Left hindlimb (tissue), 1 donor: Measurements from ENCODE around the gene ERMARD.
"Not testable (repeated sequence)": the region's sequence is repeated elsewhere in the genome, so short reads cannot be mapped to it uniquely, and the experiment has no call there.

Experiments
- DNase-seq: peaks from one replicate; pipeline ENCODE4 v3.0.0-alpha.2; 2018

The ERMARD gene

DNA sequence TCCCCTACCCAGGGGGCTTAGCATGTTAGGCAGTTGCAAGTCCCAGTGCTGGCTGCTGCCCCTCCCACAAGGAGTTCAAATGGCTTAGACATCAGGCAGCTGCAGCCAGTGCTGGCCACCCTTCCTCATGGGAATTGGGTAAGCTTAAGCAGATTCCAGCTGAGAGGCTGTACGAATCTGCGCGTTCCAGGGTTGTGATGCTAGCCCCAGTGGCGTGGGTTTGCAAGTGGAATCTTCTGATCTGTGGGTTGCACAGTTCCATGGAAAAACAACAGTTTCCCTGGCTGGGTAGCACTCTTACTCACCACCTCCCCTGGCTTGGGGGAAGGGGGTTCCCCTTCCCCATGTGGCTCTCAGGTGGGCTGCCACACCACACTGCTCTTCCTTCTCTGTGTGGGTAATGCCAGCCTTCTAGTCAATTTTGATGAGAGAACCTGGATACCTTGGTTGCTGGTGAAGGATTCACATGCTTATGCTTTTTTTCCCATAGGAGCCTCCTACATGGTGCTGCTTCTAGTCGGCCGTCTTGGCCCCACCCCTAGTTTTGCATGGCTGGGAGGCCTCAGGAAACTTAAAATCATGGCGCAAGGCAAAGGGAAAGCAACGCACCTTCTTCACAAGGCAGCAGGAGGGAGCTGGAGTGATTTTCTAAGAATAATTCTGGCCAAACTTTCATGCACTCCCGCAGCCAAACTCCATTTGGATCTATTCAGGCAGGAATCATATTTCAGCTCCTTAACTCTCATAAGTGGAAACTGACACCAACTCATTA lies 13.0 kb upstream of the ERMARD start:
- no peak for DNase-seq

DNA sequence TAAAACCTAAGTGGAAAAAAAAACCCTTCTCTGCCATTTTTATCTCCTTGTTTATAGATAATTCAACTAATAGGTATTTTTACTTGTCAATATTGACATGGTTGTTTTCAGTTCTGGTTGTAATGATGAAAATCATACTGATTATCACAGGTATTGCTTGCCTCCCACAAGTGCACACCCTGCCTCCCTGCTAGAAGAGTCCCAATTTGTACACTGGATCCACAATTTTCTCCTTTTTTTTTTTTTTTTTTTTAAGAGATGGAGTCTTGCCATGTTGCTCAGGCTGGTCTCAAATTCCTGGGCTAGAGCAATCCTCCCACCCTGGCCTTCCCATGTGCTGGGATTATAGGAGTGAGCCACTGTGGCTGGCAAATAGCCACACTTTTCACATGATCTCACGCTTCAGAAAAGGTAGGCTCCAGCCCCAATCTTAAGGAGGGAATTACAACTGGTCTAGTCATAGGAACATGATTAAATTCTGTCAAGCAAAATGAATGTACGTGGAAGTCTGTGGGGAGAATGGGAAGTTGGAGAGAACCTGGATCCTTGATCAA lies 12.4 kb upstream of the ERMARD start:
- no peak for DNase-seq

DNA sequence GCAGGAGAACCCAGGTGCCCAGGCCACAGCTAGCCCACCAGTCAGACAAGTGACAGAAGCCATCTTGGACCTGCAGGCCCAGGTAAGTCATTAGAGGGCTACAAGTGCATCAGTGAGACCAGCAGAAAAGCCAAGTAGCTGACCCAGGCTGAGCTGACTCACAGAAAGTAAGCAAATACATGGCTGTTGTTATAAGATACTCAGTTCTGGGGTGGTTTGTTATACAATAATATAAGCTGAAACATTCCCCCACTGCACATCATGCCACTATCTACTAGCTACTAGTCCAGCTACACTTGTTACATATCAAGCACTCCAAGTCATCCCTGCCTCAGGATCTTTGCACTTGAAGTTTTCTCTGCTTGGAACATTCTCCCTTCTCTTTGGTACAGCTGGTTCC lies 10.1 kb upstream of the ERMARD start:
- no peak for DNase-seq

DNA sequence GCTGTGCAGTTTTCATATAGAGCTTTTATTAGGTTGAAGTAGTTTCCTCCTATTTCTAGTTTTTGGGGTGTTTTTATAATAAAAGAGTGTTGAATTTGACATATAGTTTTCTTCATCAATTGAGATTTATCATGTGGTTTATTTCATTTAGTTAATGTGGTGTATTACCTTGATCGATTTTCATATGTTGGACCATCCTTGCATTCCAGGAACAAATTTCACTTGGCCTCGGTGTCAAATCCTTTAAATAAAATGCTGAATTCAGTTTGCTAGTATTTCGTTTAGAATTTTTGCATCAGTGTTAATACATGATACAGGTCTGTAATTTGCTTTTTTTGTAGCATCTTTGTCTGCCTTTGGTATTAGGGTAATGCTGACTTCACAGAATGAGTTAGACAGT lies 6.0 kb upstream of the ERMARD start:
- no peak for DNase-seq

DNA sequence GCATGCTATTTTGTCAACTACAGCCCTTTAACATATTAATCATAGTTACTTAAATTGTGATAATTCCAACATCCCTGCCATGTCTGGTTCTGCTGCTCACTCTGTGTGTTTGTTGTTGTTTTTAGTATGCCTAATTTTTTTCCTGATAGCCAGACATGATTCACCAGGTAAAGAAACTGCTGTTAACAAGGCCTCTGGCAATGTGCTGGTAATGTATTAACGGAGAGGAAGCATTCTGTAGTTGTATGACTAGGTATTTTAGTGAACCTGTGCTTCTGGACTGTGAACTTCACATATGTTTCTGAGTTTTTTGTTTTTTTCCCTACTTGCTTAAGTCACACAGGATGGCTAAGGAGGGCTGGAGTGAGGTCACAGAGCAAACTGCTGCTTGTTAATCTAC lies 4.9 kb upstream of the ERMARD start:
- no peak for DNase-seq

DNA sequence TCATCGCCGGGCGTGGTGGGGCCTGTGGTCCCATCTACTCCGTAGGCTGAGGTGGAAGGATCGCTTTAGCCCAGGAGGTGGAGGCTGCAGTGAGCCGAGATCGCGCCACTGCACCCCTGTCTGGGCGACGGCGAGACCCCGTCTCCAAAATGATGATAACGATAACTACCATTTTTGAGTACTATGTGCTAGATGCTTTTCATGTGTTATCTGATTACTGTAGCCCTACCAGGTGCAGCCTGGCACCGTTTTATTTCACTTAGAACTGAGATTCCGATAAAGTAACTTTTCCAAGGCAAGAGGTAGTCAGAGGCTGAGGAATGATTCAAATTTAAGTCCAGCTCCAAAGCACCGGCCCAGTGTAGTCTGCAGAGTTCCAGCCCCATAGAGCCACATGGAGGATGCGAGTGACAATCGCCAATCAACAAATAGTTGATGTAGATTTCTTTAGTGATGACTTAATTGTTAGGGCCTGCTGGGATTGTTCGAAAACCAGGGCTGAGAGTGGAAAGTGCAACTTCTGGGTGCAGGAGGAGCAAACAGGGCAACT lies 727 bp downstream of the ERMARD start:
- no peak for DNase-seq

DNA sequence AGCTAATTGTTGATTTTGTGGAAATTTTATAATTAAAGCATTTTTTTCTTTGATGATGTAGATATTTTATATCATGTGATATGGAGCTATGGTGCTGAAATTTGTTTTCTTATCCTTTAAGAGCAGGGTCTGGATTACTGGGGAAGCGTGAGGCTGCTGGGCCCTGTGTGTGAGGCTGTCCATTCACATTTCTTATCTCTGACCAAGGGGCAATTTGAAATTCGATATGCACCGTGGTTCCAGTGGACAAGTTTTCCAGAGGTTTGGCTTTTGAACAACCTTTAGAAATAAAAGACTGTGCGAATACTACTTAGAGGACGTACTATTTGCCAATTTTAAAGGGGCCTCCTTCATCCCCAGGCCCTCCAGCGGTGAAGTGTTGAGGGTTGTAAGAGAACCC lies 3.7 kb downstream of the ERMARD start:
- DNase-seq = no peak

DNA sequence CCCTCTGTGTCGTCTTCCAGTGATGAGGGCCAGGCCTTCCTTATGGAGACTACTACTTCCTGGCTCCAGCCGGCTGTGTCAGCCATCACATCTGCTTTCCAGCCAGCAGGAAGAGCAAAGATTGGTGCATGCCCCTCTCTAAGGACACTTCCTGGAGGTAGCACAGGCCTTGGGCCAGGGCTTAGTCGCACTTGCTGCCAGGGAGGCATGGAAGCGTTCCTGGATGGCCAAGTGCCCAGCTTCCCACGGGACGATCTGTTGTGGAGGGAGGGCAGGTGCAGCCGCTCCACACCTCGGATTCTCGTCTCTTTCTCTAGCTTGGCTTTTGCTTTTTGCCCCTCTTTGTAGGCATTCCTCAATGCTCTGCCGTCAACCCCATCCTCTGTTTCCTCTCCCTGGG lies 11.9 kb downstream of the ERMARD start:
- no peak for DNase-seq

DNA sequence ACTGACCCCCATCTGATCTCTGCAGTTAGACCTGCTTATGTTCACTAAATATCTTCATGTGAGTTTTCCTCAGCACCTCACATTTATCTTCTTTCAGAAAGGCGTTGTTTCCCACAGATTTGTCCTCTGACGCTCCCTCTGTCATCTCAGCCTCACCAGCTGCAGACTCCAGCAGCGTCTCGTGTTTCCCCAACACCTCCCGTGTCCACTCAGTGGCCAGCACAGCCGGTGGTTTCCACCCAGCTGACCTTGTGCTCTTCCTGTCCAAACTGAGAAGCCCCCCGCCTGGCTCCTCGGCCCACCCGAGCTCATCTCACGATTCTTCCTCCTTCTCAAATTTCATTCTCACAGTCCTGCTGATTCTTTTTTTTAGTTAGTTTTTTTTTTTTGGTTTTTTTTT lies 12.5 kb downstream of the ERMARD start:
- no peak for DNase-seq

DNA sequence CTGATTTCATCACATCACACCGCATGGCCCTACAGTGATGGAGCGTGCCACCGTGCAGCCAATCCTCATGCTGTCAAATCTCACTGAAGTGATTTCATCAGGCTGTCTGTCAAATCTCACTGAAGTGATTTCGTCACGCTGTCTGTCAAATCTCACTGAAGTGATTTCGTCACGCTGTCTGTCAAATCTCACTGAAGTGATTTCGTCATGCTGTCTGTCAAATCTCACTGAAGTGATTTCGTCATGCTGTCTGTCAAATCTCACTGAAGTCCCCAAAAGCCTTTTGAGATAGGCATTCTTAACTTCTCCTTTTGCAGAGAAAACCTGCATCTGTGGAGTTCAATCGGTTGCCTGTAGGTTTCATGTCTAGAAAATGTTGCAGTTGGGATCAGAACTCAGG lies 14.4 kb downstream of the ERMARD start:
- not testable (repeated sequence) for DNase-seq

DNA sequence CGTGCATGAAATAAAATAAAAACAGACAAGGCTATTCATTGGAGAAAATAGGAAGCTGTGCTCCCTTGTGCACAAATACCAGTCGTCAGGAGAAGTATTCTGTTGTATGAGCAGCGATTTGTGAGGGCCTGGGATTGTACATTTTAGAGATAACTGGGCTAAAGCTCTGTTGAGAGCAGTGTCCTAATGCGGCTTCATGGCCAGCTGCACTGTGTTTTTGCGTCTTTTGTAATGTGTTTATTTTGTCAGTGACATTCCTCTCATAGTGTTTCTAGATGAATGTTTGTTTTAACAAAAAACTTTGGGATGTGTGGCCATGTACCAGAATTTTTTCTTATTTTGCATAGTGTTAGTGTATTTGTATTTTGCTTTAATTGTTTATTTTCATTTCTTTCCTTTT lies 14.8 kb downstream of the ERMARD start:
- no peak for DNase-seq

DNA sequence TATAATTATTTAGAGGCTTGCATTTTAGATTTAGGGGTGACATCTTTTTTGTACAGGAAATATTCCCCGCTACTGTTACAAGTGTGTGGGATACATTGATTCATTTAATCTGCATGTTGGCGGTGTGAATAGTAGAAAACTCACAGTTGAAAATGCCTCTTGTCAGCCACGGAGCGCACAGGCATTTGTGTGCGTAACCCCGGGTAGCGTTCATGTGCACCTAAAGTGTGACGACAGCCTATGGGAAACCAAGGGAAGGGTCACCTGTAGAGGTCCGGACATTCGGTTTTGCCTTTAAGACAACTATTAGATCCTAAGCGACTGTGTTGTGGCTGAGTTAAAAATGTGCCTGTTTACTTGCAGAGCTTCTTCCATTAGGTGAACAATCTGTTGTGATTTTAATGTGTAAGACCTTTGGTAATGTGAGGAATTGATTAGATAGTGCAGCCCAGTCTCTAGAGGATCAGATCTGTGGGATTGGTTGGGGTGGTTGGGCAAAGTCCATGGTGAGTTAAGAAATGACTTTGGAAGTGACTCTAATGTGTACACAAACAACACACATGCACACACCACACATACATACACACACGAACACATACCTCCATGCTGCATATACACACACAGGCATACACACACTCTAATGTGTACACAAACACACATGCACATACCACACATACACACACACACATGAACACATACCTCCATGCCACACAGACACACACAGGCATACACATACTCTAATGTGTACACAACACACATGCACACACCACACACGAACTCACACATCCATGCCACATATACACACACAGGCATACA lies 15.7 kb downstream of the ERMARD start:
- DNase-seq = no peak

DNA sequence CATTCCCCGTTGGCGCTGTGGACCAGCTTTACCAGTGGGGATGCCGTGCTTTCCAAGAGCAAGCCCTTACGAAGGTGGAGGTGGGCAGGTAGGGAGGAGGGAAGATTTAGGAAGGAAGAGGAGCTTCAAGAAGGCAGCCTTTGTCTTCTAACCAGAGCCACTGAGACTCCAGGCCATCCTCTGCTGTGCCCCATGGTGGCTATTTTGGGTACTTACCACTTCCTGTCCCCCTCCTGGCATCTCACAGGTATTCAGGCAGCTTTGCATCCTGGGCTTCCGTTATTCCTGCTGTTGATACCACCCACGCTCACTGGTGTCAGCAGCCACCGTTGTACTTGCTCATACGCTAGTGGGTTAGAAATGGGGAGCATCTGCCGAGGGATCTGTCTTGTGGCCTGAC lies 22.9 kb downstream of the ERMARD start:
- no peak for DNase-seq

DNA sequence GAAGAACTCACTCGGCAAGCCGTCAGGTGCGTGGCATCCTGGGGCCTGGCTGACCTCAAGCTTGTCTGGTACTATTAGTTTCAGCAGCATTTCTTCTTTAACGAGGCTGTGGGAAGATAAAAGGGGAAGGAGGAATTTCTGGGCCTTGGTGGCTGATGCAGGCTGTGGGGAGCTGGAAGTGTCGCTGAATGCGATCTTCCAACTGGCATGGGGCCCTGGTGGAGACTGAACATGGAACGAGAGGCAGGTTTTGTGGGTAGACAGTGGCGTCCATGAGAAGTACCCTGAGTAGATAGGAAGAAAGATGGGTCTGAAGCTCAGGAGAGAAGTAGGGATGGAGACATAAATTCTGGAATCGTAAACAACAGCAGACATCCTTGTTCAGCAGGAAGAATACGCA lies 23.9 kb downstream of the ERMARD start:
- DNase-seq = no peak

DNA sequence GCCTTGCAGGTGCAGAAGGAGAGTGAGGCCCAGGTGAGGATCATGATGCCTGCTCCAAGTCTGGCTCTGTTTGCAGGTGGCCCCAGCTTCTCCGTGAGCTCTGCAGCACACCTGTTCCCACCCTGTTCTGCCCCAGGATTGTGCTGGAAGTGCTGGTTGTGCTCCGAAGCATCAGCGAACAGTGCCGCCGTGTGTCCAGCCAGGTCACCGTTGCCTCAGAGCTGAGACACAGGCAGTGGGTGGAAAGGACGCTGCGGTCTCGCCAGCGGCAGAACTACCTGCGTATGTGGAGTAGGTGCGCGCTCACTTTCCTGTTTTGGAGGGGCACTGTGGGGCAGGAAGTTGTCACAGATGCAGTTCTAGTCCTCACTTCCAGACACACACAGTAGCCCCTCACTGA lies 25.0 kb downstream of the ERMARD start:
- no peak for DNase-seq

DNA sequence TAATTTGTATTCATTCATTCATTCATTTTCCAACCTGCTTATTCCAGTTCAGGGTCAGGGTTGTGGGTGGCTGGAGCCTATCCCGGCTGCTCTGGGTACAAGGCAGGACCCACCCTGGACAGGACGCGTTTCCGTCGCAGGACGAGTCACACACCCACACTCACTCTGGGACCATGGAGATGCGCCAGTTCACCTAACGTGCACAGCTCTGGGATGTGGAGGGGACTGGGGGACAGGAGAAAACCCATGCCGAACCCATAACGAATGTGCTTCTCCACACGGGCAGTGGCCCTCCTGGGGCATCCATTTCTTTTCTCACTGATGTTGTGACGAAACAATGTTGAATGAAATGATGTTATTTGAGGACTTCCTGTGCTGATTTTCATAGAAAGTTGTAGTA lies 26.5 kb downstream of the ERMARD start:
- no peak for DNase-seq

DNA sequence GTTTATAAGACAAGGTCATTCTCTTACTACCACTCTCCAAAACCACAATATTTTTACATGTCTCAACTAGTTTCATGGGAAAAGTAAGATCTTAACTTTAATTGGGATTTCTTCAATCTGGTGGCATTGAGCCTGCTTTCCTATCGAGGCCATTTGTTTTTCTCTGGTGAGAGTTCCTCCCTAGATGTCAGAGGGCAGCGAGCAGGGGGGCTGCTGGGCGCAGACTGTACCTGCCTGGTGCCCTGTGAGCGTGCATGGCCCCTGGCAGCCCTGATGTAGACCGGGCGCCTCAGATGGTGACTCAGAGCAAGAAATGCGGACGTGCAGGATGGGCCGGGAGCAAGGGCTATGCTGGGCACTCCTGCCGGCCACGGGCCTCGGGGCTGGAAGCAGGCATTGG lies 27.2 kb downstream of the ERMARD start:
- no peak for DNase-seq

DNA sequence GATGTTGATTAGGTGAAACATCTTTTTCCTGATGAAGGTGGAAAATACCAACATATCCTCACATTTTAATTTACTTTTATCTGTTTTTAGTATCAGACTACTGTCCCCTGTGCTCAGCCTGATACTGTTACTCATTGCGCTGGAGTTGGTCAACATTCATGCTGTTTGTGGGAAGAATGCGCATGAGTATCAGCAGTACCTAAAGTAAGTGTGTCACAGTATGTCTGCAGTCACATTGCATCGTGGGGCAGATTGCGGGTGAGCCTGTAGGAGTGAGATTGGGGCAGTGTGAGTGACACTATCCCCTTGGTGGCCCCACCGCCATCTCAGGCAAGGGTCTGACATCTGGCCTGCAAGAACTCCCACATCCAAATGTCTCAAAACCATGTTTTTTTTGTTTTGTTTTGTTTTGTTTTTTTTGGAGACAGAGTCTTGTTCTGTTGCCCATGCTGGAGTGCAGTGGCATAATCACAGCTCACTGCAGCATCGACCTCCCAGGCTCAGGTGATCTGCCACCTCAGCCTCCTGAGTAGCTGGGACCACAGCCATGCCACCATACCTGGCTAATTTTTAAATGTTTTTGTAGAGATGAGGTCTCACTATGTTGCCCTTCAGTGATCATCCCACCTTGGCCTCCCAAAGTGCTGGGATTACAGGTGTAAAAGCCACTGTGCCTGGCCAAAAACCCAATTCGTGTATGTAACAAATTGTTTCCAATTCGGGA lies 27.8 kb downstream of the ERMARD start:
- no peak for DNase-seq

DNA sequence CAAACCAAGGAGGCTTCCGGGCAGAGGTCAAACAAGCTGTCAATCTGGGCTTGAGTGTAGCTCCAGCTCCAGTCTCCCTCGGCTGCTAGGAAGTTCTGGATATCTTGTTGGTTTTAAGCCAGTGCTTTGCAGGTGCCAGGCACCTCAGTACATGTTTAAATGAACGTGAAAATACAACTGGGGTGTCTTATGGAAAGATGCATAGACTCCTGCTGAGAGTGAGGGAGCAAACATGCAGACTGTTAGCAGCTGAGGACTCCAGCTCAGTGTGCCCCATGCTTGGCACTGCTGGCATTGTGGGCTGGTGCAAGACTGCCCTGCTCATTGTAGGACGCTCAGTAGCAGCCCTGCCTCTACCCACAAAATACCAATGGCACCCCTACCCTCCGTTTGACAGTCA lies 28.5 kb downstream of the ERMARD start:
- DNase-seq = no peak

DNA sequence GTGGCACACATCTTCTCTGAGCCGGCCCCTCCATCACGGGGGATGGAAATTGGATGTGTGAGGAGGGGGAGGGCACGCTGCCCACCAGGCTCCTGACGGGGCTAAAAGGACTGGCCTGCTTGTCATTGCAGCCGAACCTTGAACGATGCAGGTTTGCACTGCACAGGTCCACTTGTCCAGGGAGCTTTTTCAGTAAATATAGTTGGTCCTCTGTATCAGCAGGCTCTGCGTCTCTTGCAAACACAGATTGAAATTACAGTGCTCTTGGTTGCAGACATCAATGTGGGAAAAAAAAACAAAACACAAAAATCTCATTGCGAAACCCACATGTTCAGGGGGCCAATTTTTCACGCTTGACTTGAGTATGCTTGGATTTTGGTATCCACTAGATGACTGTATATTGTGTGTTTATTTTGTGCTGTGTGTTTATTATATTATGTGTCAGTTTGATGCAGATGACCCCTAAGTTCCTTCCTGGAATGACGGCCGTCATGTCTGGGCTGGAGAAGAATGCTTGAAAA lies 29.2 kb downstream of the ERMARD start:
- no peak for DNase-seq

DNA sequence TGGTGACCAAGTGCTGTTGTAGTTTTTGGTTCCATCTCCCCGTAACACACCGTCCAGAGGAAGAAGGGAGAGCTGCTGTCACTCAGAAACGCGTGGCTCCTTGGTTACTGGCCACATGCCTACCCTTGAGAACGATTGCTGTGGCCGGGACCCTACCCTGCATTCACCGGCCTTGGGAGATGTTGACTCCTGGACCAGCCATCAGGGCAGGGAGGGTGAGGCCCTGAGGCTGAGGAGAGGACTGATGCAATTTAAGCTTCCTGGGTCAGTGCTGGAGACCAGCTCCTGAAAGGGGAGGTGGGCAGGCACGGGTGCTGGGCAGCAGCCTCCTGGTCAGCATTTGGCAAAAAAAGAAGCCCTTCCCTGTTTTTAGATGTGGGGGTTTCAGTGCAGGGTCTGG lies 31.5 kb downstream of the ERMARD start:
- no peak for DNase-seq

DNA sequence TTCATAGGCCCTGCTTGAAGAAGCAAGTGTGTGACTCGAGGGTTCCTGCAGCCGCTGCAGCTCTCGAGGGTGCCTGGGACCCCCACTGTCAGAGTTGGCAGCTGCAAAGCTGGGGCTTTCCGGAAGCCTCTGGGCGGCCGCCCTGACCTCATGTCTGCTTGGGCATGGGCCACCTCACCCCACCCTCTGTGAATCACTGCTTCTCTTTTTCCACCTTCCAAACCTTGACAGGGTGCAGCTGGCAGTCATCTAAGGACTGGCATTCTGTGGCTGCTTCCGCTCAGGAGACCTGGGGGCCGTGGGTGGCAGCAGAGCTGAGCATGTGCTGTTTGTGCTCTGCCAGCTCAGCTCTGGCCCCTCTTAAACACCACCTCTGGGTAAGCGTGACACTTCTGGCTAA lies 32.0 kb downstream of the ERMARD start:
- no peak for DNase-seq
